Gastroesophageal sphincter (tissue), 3 donors: Measurements from ENCODE around the gene NRROS.

Experiments
- POLR2A ChIP-seq, 2 donors: fragments of 450-650 bp; IDR thresholded peaks; one replicate each; pipeline ENCODE4 v1.6.1; 2017; ENCODE audit warnings: antibody characterized with exemption in 2 of 2, mild to moderate bottlenecking in 2 of 2, moderate library complexity in 1 of 2
- POLR2AphosphoS5 ChIP-seq: sonication (generic); formaldehyde crosslinking; IDR thresholded peaks from one replicate; pipeline ENCODE4 v1.6.1; 2017; ENCODE audit warnings: antibody characterized with exemption
- TF ChIP-seq, protein P1 (sequence below), 4 experiments: fragments of 200-600 bp in 2 of 4; fragments of 450-650 bp in 2 of 4; sonication (generic) in 1 of 4; IDR thresholded peaks; one replicate each; pipeline ENCODE4 v1.5.1; 2017 to 2019; ENCODE audit warnings: antibody characterized with exemption in 4 of 4, mild to moderate bottlenecking in 2 of 4, moderate library complexity in 2 of 4

- TF ChIP-seq, protein P1, sequence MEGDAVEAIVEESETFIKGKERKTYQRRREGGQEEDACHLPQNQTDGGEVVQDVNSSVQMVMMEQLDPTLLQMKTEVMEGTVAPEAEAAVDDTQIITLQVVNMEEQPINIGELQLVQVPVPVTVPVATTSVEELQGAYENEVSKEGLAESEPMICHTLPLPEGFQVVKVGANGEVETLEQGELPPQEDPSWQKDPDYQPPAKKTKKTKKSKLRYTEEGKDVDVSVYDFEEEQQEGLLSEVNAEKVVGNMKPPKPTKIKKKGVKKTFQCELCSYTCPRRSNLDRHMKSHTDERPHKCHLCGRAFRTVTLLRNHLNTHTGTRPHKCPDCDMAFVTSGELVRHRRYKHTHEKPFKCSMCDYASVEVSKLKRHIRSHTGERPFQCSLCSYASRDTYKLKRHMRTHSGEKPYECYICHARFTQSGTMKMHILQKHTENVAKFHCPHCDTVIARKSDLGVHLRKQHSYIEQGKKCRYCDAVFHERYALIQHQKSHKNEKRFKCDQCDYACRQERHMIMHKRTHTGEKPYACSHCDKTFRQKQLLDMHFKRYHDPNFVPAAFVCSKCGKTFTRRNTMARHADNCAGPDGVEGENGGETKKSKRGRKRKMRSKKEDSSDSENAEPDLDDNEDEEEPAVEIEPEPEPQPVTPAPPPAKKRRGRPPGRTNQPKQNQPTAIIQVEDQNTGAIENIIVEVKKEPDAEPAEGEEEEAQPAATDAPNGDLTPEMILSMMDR (IDR thresholded peaks at IDR 0.05) = no peak
- TF ChIP-seq POLR2AphosphoS5 (no peak), POLR2A (IDR thresholded peaks at IDR 0.05) (no peak)
Observed at GRCh38 chr3:196677353-196677752, 37.9 kb downstream of the NRROS start.
